H1 (cell line): ENCODE results near the gene CAPN11. TPM values are rescaled to one million over a fixed set of nuclear protein-coding genes. Genes with fewer than 3 reads are reported as not detected.

Source experiments
- CTCF ChIA-PET: fragments of 300-600 bp; sonication (Branson Sonifier 250); formaldehyde crosslinking; loops from one replicate; lab custom pipeline; 2021; ENCODE audit not compliant: partially characterized antibody; lab: Charles Lee
- POLR2A ChIA-PET: fragments of 300-600 bp; sonication (Branson Sonifier 250); formaldehyde crosslinking; loops from one replicate; lab custom pipeline; 2021; ENCODE audit warnings: inconsistent platforms; ENCODE audit not compliant: partially characterized antibody; lab: Charles Lee
- DNase-seq, 2 experiments: peaks; one replicate each; pipeline versions ENCODE4 v3.0.0 to v3.0.0-alpha.2; 2010 to 2022; ENCODE audit warnings: low spot score in 2 of 2, low read depth in 1 of 2, mixed read lengths in 1 of 2
- FAIRE-seq: peaks from 2 replicates; lab custom pipeline; 2011; peaks lifted over from hg19 to GRCh38; lab: Jason Lieb, UNC
- H2AFZ ChIP-seq: 2 replicates; pipeline ENCODE4 v1.8.1; 2012; ENCODE audit warnings: low read length, inconsistent platforms
- H2AK5ac ChIP-seq: 2 replicates; pipeline ENCODE4 v1.6.1; 2013; ENCODE audit warnings: low read depth, low read length
- H2BK120ac ChIP-seq: replicated peaks from 2 replicates; pipeline ENCODE3; 2013; ENCODE audit warnings: low read depth, low read length, inconsistent platforms
- H2BK12ac ChIP-seq: 2 replicates; pipeline ENCODE4 v1.6.1; 2013; ENCODE audit warnings: low read depth, low read length
- H2BK15ac ChIP-seq: 2 replicates; pipeline ENCODE4 v1.6.1; 2013; ENCODE audit warnings: low read length
- H2BK20ac ChIP-seq: 2 replicates; pipeline ENCODE4 v1.6.1; 2013; ENCODE audit warnings: low read length
- H2BK5ac ChIP-seq: 2 replicates; pipeline ENCODE4 v1.6.1; 2013; ENCODE audit warnings: low read depth, low read length
- H3K14ac ChIP-seq: 2 replicates; pipeline ENCODE4 v1.6.1; 2013; ENCODE audit warnings: inconsistent platforms; ENCODE audit not compliant: insufficient read length
- H3K18ac ChIP-seq: 2 replicates; pipeline ENCODE4 v1.6.1; 2013; ENCODE audit warnings: low read length; ENCODE audit errors: extremely low read depth
- H3K23ac ChIP-seq: 2 replicates; pipeline ENCODE4 v1.6.1; 2013; ENCODE audit warnings: inconsistent platforms; ENCODE audit not compliant: insufficient read length
- H3K23me2 ChIP-seq: 2 replicates; pipeline ENCODE4 v1.6.1; 2013; ENCODE audit warnings: low read depth, low read length
- H3K27ac ChIP-seq: 2 replicates; pipeline ENCODE4 v1.6.1; 2011; ENCODE audit warnings: low read depth, low read length, inconsistent platforms
- H3K27me3 ChIP-seq, 4 experiments: replicated peaks in 1 of 4; 1 replicate in 1 of 4; 2 replicates in 3 of 4; pipeline versions ENCODE4 v1.6.1 to v1.8.1; 2011 to 2013; ENCODE audit warnings: low read length in 3 of 4, mild to moderate bottlenecking in 3 of 4, inconsistent platforms in 2 of 4, mixed read lengths in 2 of 4, moderate library complexity in 1 of 4; ENCODE audit not compliant: control insufficient read depth in 3 of 4, insufficient read depth in 3 of 4; ENCODE audit errors: extremely low read depth in 1 of 4
- H3K36me3 ChIP-seq, 4 experiments: 2 replicates each; pipeline versions ENCODE4 v1.6.1 to v1.8.1; 2011 to 2013; ENCODE audit warnings: mild to moderate bottlenecking in 4 of 4, low read length in 3 of 4, moderate library complexity in 2 of 4, control low read depth in 1 of 4, inconsistent platforms in 1 of 4; ENCODE audit not compliant: insufficient read depth in 4 of 4, control insufficient read depth in 2 of 4
- H3K4ac ChIP-seq: replicated peaks from 2 replicates; pipeline ENCODE3; 2013; ENCODE audit warnings: low read length, low read depth, mixed read lengths, inconsistent platforms; ENCODE audit not compliant: insufficient read length
- H3K4me1 ChIP-seq, 4 experiments: replicated peaks in 1 of 4; 1 replicate in 1 of 4; 2 replicates in 3 of 4; pipeline versions ENCODE4 v1.6.1 to v1.8.1; 2011 to 2013; ENCODE audit warnings: low read length in 3 of 4, inconsistent platforms in 2 of 4, mixed read lengths in 1 of 4; ENCODE audit not compliant: insufficient read depth in 4 of 4, control insufficient read depth in 3 of 4
- H3K4me2 ChIP-seq, 2 experiments: 2 replicates each; pipeline versions ENCODE4 v1.6.1 to v1.8.1; 2011 to 2013; ENCODE audit warnings: low read depth in 2 of 2, low read length in 2 of 2, control low read depth in 1 of 2, inconsistent platforms in 1 of 2, mild to moderate bottlenecking in 1 of 2; ENCODE audit not compliant: insufficient read depth in 1 of 2
- H3K4me3 ChIP-seq, 4 experiments: fragments of 200-600, 300-600 bp in 1 of 4; sonication (generic), shearing (Covaris generic), sonication (Bioruptor Twin) in 1 of 4; 2 replicates each; pipeline versions ENCODE4 v1.5.1 to v1.8.1; 2011 to 2016; ENCODE audit warnings: low read length in 4 of 4, low read depth in 3 of 4, control low read depth in 2 of 4, inconsistent platforms in 2 of 4, mild to moderate bottlenecking in 2 of 4, mixed read lengths in 1 of 4, moderate library complexity in 1 of 4; ENCODE audit not compliant: insufficient read depth in 2 of 4; ENCODE audit errors: extremely low read depth in 1 of 4
- H3K56ac ChIP-seq: replicated peaks from 2 replicates; pipeline ENCODE3; 2013; ENCODE audit warnings: low read depth, mild to moderate bottlenecking, mixed read lengths, low read length, inconsistent platforms; ENCODE audit not compliant: insufficient read length
- H3K79me1 ChIP-seq: 2 replicates; pipeline ENCODE4 v1.6.1; 2013; ENCODE audit warnings: low read depth, low read length, control low read depth
- H3K79me2 ChIP-seq, 2 experiments: 2 replicates each; pipeline versions ENCODE4 v1.6.1 to v1.8.1; 2012 to 2013; ENCODE audit warnings: low read length in 2 of 2, mild to moderate bottlenecking in 2 of 2, inconsistent platforms in 1 of 2; ENCODE audit not compliant: insufficient read depth in 2 of 2, control insufficient read depth in 1 of 2
- H3K9ac ChIP-seq, 4 experiments: replicated peaks in 1 of 4; 1 replicate in 1 of 4; 2 replicates in 3 of 4; pipeline versions ENCODE4 v1.6.1 to v1.8.1; 2011 to 2013; ENCODE audit warnings: low read depth in 3 of 4, low read length in 3 of 4, control low read depth in 2 of 4, mild to moderate bottlenecking in 2 of 4, moderate library complexity in 2 of 4, inconsistent platforms in 1 of 4; ENCODE audit errors: extremely low read depth in 1 of 4
- H3K9me3 ChIP-seq, 2 experiments: 2 replicates each; pipeline versions ENCODE4 v1.6.1 to v1.8.1; 2012 to 2013; ENCODE audit warnings: mild to moderate bottlenecking in 2 of 2, moderate library complexity in 2 of 2, control low read depth in 1 of 2, inconsistent platforms in 1 of 2, low read depth in 1 of 2, low read length in 1 of 2, mixed read lengths in 1 of 2; ENCODE audit not compliant: insufficient read depth in 2 of 2
- H4K20me1 ChIP-seq, 2 experiments: replicated peaks in 1 of 2; 2 replicates each; pipeline versions ENCODE3 to v1.8.1; 2011 to 2013; ENCODE audit warnings: inconsistent platforms in 2 of 2, low read length in 2 of 2, mild to moderate bottlenecking in 1 of 2; ENCODE audit not compliant: insufficient read depth in 2 of 2, control insufficient read depth in 1 of 2
- H4K5ac ChIP-seq: 2 replicates; pipeline ENCODE4 v1.6.1; 2013; ENCODE audit warnings: low read length, low read depth, mixed read lengths, inconsistent platforms; ENCODE audit not compliant: insufficient read length
- H4K8ac ChIP-seq: 2 replicates; pipeline ENCODE4 v1.8.0; 2013; ENCODE audit warnings: mild to moderate bottlenecking, moderate library complexity, low read length, inconsistent platforms; ENCODE audit not compliant: insufficient read depth; ENCODE audit errors: extremely low read depth
- H4K91ac ChIP-seq: replicated peaks from 2 replicates; pipeline ENCODE3; 2013; ENCODE audit warnings: low read length, mixed read lengths, inconsistent platforms; ENCODE audit not compliant: insufficient read length
- BCL11A ChIP-seq, 2 experiments: IDR thresholded peaks; one replicate each; pipeline ENCODE4 v1.6.1; 2011; ENCODE audit warnings: low read depth in 2 of 2, low read length in 2 of 2, mild to moderate bottlenecking in 2 of 2
- CTCF ChIP-seq, 3 experiments: IDR thresholded peaks; 1 replicate in 2 of 3; 2 replicates in 1 of 3; pipeline versions ENCODE4 v1.5.1 to v1.6.1; 2011; ENCODE audit warnings: low read length in 3 of 3, mild to moderate bottlenecking in 3 of 3, inconsistent platforms in 2 of 3, low read depth in 1 of 3, moderate library complexity in 1 of 3; ENCODE audit not compliant: insufficient read depth in 1 of 3; ENCODE audit errors: control extremely low read depth in 1 of 3
- EZH2 ChIP-seq: fragments of 200-600 bp; sonication (generic); IDR thresholded peaks from 2 replicates; pipeline ENCODE4 v1.7.1; 2012; ENCODE audit warnings: low read depth, mild to moderate bottlenecking, moderate library complexity, low read length, inconsistent platforms; ENCODE audit not compliant: severe bottlenecking
- KDM4A ChIP-seq: IDR thresholded peaks from one replicate; pipeline ENCODE4 v1.7.1; 2012; ENCODE audit warnings: low read depth, mild to moderate bottlenecking, moderate library complexity, low read length, inconsistent platforms; ENCODE audit not compliant: severe bottlenecking
- RAD21 ChIP-seq, 2 experiments: IDR thresholded peaks in 1 of 2; conservative IDR thresholded peaks in 1 of 2; 2 replicates each; pipeline ENCODE4 v1.6.1; 2011; ENCODE audit warnings: low read depth in 2 of 2, low read length in 2 of 2, improper control_type of control experiment in 1 of 2, inconsistent platforms in 1 of 2, mild to moderate bottlenecking in 1 of 2, moderate library complexity in 1 of 2
- RXRA ChIP-seq: IDR thresholded peaks from 2 replicates; pipeline ENCODE4 v1.6.1; 2011; ENCODE audit warnings: low read depth, mild to moderate bottlenecking, low read length, moderate library complexity; ENCODE audit not compliant: insufficient read depth
- SIN3A ChIP-seq, 2 experiments: IDR thresholded peaks in 1 of 2; conservative IDR thresholded peaks in 1 of 2; 2 replicates each; pipeline ENCODE4 v1.6.1; 2011 to 2012; ENCODE audit warnings: low read length in 2 of 2, improper control_type of control experiment in 1 of 2, low read depth in 1 of 2, mild to moderate bottlenecking in 1 of 2
- SP4 ChIP-seq: IDR thresholded peaks from 2 replicates; pipeline ENCODE4 v1.6.1; 2012; ENCODE audit warnings: low read length, inconsistent platforms
- WGBS, 2 experiments: shearing (Covaris generic) in 1 of 2; methylation state at CpG; one replicate each; pipeline versions ENCODE4 v1.1.6 to v1.1.7; 2013 to 2015; ENCODE audit warnings: low lambda C conversion rate in 2 of 2, mixed read lengths in 2 of 2, inconsistent platforms in 1 of 2, low coverage in 1 of 2, missing lambda C conversion rate in 1 of 2; ENCODE audit not compliant: insufficient replicate concordance in 2 of 2, insufficient coverage in 1 of 2, insufficient read length in 1 of 2; ENCODE audit errors: extremely low coverage in 1 of 2, missing lambda C conversion rate in 1 of 2; 5-methylcytosine and 5-hydroxymethylcytosine counted together
- polyA plus RNA-seq, 7 experiments: library from polyadenylated mRNA; depleted of rRNA in 3 of 7; stranded (reverse) in 5 of 7; unstranded in 2 of 7; fragments of >200 nt in 5 of 7; fragments of 200-250 nt in 2 of 7; gene quantifications; 1 replicate in 5 of 7; 2 replicates in 1 of 7; 4 replicates in 1 of 7; pipeline versions ENCODE4 v1.2.1 to v1.2.3, GENCODE V29; 2011 to 2013; ENCODE audit warnings: missing spikeins in 2 of 7, mixed read lengths in 2 of 7
- total RNA-seq: library from RNA; stranded (reverse); fragmentation: NEBNext Ultra II Directional; extraction: Animal tissue kit (Norgen Biotek cat#: 25700); gene quantifications from 2 replicates; pipeline ENCODE4 v1.2.1, GENCODE V29; 2021

CAPN11 gene
- total and polyA plus RNA-seq, 2 of the 8 experiments (the other 6 are each of a cell fraction or from before 2014, with no cell fraction given): 0.95 to 0.97 TPM

- ChIA-PET CTCF (interaction anchor here (0.6 to 10.8 kb wide), 5 partner anchors 10 to 50 kb away, joined by 3 to 287 read pairs (median 4); partner anchors contain the start of gene SLC29A1), POLR2A (interaction anchor here (0.7 to 4.8 kb wide), 4 partner anchors 24 to 467 kb away, joined by 3 to 28 read pairs (median 4); partner anchors contain the start of gene HSP90AB1)
- Histone ChIP-seq H3K79me1 (no peaks in the 10 kb centered on the region), H2BK20ac (no peak overlapping the region), H4K8ac (no peak overlapping the region), H3K9me3 (no peaks in the 10 kb centered on the region), H2AFZ (no peak overlapping the region), H3K23ac (no peak overlapping the region), H3K4me3 (no peak overlapping the region), H4K91ac (no peak overlapping the region), H3K14ac (no peak overlapping the region), H2BK120ac (no peak overlapping the region), H3K4me2 (no peak overlapping the region), H3K4me1 (peaks cover 2 to 12% (median 3%) of the 10 kb centered on the region in 4 experiments; a peak in 5 of 7 replicates), H2AK5ac (no peak overlapping the region), H3K23me2 (peaks cover 10% of the 10 kb centered on the region; the same call in 1 of the 2 replicates), H3K56ac (no peak overlapping the region), H3K18ac (no peak overlapping the region), H2BK12ac (no peak overlapping the region), H3K27me3 (no peaks in the 10 kb centered on the region), H2BK15ac (no peak overlapping the region), H4K5ac (no peak overlapping the region), H3K36me3 (no peaks in the 10 kb centered on the region), H2BK5ac (no peak overlapping the region), H3K4ac (no peak overlapping the region), H4K20me1 (no peaks in the 10 kb centered on the region), H3K9ac (no peak overlapping the region), H3K79me2 (no peaks in the 10 kb centered on the region), H3K27ac (no peak overlapping the region)
- no peak for DNase-seq
- 93% methylated on average over 8 of the region's 9 CpGs; no CpG with 5 or more reads in 1 of the 2 experiments for WGBS, 2 experiments
- no peak for FAIRE-seq
- TF ChIP-seq RAD21 (IDR thresholded peaks at IDR 0.05 in 1 of 2, conservative IDR thresholded peaks at IDR 0.05 in 1 of 2; ENCODE audit: low read depth in 2 of 2, low read length in 2 of 2) (no peak), BCL11A (IDR thresholded peaks at IDR 0.05; ENCODE audit: low read depth in 2 of 2, low read length in 2 of 2) (no peak), SP4 (no peak), SIN3A (conservative IDR thresholded peaks at IDR 0.05 in 1 of 2, IDR thresholded peaks at IDR 0.05 in 1 of 2; ENCODE audit: low read depth in 1 of 2, low read length in 2 of 2) (no peak), RXRA (no peak), KDM4A (no peak), EZH2 (no peak), CTCF (IDR thresholded peaks at IDR 0.05; ENCODE audit: control extremely low read depth in 1 of 3, insufficient read depth in 1 of 3, low read depth in 1 of 3, low read length in 3 of 3) (no peak)
These were observed 19.9 kb downstream of the CAPN11 start for GRCh38 chr6:44178424-44179071.
